GM12872 (cell line): Measurements from ENCODE around the gene POLR2E.

ENCODE experiments used
- CTCF ChIP-seq: IDR thresholded peaks from 3 replicates; pipeline ENCODE4 v1.5.1; 2011; ENCODE audit warnings: low read depth, mild to moderate bottlenecking, low read length, moderate library complexity; ENCODE audit not compliant: insufficient read depth

POLR2E gene

GRCh38 chr19:1080360-1081161 is 14.6 kb downstream of the POLR2E start:
- no peak for TF ChIP-seq CTCF

GRCh38 chr19:1079566-1080111 is 15.5 kb downstream of the POLR2E start:
- TF ChIP-seq CTCF = no peak

GRCh38 chr19:1076951-1077350 is 18.2 kb downstream of the POLR2E start:
- TF ChIP-seq CTCF = no peak

- no peak for TF ChIP-seq CTCF
These were observed 19.2 kb downstream of the POLR2E start for GRCh38 chr19:1076046-1076386.

DNA sequence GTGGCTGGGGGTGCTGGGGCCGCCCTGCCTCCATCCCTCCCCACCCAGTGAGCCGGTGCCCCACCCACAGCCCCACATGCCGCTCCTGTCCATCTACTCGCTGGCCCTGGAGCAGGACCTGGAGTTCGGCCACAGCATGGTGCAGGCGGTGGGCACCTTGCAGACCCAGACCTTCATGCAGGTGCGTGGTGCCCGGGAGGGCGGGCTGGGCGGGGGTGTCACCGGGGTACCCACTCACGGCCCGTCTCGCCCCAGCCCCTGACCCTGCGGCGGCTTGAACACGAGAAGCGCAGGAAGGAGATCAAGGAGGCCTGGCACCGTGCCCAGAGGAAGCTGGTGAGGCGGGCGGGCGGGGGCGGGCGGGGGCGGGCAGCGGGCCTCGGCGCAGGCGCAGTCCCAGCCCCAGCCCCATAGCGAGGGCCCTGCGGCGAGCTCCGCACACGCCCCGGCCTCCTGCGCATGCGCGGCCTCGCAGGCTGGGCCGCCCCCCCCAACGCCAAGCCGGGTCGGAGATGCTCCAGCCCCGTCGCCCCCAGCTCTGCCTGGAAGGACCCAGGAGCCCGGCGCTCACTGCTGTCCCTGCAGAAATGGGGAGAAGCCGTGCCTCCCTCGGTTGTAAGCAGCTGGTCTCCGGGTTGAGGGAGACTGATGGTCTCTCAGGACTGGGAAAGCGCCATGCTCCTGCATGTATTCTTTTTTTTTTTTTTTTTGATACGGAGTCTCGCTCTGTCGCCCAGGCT is 20.5 kb downstream of the POLR2E start:
- TF ChIP-seq CTCF = no peak

DNA sequence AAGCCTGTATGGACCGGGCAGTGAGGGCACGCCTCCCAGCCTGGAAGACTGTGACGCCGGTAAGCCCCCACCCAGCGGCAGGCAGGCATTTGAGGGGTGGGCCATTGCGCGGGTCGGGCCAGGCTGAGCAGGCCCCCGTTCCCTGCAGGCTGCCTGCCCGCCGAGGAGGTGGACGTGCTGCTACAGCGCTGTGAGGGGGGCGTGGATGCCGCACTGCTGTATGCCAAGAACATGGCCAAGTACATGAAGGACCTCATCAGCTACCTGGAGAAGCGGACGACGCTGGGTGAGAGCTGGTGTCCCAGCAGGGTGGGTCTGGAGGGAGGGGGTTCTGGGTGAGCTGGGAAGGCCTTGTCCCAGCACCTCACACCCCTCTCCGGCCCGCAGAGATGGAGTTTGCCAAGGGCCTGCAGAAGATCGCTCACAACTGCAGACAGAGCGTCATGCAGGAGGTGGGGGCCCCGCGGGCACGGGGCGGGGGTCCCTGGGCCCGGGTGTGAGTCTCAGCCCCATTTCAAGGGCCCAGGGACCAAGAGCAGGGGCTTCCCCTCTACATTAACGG is 21.1 kb downstream of the POLR2E start:
- TF ChIP-seq CTCF = no peak
